IPS-NIHi7 (cell line): Measurements from ENCODE around the gene KTI12.
"Not testable (repeated sequence)": the region's sequence is repeated elsewhere in the genome, so short reads cannot be mapped to it uniquely, and the experiment has no call there.

Experiments
- DNase-seq: peaks from one replicate; pipeline ENCODE4 v3.0.0; 2012; ENCODE audit warnings: mixed read lengths; ENCODE audit errors: extremely low spot score

KTI12 gene

GRCh38 chr1:52033190-52034049 lies at the start of gene KTI12:
Gene KTI12, minus strand, starts transcription at chr1:52033810. Its CDS starts 49 bp downstream, at chr1:52033761.
- DNase-seq, result peak; percentile 90

DNA sequence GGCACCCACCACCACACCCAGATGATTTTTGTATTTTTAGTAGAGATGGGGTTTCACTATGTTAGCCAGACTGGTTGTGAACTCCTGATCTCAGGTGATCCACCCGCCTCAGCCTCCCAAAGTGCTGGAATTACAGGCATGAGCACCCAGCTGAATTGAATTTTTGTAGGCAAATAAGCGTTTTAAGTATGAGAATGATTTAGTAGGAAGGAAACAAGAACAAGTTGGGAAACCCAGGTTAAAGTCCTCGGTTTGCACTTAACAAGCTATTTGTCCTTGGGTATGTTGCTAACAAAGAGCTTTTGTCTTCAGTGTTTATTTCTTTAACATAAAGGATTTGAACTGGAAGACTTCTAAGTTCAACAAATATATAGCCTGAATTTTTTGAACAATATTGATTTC lies 46.4 kb upstream of the KTI12 start:
- DNase-seq, result no peak

GRCh38 chr1:52077277-52077676 lies 43.7 kb upstream of the KTI12 start:
- not testable (repeated sequence) for DNase-seq

GRCh38 chr1:52072291-52072690 lies 38.7 kb upstream of the KTI12 start:
- DNase-seq, result no peak

- DNase-seq, result no peak
Observed at GRCh38 chr1:52070704-52071103, 37.1 kb upstream of the KTI12 start.

- no peak for DNase-seq
Observed at GRCh38 chr1:52063192-52063591, 29.6 kb upstream of the KTI12 start.

DNA sequence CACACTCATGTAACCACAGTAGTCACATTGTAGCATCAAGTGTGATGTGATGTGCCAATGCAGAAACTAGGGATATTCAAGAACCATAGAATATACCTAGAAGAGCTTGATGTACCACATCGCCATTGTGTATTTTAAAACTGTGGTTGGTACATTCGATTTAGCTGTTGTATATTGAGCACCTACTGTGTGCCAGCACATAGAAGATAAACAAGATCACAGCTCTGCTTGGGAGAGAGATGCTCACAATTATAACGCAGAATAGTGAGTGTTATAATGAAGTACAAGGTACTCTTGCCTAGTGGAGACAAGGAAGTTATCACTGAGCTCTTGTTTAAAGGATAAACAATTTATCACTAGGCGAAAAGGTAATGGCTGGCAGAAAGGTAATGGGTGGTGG lies 27.2 kb upstream of the KTI12 start:
- no peak for DNase-seq

DNA sequence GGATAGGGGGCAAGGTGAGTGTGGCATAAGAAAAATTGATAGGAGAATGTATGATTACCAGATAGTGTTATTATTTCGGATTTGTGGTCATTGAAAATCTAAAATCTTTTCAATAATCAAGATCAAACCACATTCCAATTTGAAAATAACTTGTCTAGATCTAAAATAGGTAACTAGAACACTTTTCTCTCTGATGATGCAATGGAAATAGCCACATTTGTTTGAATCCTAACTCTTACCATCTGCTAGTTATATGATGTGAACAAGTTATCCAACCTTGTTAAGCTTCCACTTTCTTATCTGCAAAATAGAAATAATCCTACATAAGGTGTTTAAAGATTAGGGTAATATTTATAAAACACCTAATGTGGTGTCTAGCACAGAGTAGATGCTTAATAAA lies 26.3 kb upstream of the KTI12 start:
- no peak for DNase-seq

DNA sequence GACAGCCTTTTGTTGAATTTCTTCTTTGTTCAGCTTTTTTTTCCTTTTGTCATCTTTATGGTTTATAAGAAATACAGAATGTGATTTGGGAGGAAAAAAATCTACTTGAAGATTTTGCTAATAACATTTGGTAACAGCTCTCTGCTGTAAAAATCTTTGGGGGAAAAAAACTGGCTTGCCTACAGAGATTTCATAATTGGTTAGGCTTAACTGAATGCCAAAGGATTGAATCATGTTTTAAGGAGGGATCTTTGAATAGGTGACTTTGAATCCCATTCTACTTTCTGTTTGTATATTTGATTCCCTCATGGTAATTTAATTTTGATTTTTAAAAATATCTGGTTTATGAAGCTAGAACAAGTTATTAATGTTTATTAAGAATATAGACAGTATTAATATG lies 25.7 kb upstream of the KTI12 start:
- no peak for DNase-seq

DNA sequence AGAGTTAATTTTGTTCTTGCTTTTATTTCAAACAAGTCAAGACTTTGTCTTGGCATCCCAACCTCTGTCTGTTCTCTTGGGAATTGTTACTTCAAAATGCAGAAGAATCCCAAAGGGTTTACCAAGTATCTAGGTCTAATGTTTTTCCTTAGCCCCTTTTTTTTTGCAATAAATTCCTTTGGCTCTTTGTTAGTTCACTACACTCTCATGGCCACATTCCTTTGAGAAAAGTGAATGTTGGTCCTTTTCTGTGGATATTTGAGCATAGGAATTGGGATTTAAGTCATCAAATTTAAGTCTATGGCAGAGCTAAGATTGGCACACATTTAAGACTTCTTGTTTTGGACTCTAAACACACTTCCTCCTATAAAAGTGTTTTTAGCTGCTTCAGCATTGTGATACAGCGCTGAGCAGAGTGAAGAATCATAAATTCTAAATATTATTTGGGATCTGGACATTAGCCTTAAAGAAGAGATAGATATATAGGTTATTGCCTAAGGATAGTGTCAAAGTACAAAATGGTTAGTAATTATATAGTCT lies 24.3 kb upstream of the KTI12 start:
- DNase-seq, result no peak

- no peak for DNase-seq
Observed at GRCh38 chr1:52057255-52057654, 23.6 kb upstream of the KTI12 start.

- DNase-seq, result no peak
Observed at GRCh38 chr1:52056937-52057231, 23.3 kb upstream of the KTI12 start.

GRCh38 chr1:52056163-52056936 lies 22.7 kb upstream of the KTI12 start, which contains the start of gene BTF3L4:
Gene BTF3L4, plus strand, starts transcription at chr1:52056295. Its CDS starts 3,553 bp downstream, at chr1:52059848.
- peak; percentile 95 for DNase-seq

DNA sequence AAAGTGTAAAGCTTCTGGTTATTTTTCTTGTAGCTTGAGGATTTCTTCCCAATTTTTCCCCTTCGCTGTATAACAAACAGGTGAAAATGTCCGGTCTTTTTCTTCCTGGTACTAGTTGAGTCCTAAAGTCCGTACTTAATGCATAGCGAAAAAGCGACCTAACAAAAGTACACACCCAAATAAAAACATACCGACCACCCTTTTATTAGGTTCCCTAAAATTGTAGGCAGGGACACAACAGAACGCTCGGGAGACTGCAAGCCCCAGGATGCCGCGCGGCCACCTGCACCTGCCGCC lies 22.2 kb upstream of the KTI12 start:
- DNase-seq, result no peak

DNA sequence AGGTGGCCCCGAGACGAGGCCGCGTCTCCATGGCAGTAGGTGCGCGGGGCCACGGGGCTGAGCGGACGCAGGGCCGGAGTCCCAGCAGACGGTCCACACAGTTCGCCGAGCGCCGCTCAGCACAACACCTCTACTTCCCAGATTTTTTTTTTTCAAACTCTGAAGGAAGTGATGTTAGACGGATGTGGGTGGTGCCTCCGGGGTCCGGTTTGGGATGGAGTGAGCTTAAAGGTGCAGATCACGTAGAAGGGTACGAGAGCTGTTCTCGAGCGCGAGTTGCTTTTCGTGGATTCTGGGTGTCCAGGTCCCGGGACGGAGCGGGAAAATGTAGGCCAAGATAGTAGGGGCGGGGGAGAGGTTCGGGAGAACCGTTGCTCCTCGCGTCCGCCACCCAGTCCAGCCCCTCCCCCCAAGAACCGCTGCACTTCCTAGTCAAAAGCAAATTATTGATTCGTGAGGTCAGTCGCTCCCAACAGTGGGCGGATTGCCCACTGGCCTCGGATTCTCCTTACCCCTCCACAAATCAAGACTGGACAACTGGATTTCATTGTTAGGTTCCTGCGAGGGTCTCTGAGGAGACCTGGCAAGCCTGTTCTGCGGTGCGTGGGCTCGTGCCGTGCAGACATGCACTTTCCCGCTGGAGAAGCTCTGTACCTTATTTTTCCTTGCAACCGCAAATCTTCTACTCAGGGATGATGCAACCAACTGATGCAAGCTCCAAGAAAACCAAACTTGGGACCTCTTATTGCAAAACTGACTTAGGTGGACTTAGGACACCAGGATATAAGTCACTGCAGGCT lies 21.7 kb upstream of the KTI12 start, which contains the start of gene TXNDC12:
TSS of gene TXNDC12 (minus strand) at position 126 of the 800 bp plus-strand sequence. CDS start at position 31, 95 bp downstream.
- DNase-seq, result peak; percentile 86

GRCh38 chr1:52054496-52055065 lies 21.0 kb upstream of the KTI12 start:
- no peak for DNase-seq

DNA sequence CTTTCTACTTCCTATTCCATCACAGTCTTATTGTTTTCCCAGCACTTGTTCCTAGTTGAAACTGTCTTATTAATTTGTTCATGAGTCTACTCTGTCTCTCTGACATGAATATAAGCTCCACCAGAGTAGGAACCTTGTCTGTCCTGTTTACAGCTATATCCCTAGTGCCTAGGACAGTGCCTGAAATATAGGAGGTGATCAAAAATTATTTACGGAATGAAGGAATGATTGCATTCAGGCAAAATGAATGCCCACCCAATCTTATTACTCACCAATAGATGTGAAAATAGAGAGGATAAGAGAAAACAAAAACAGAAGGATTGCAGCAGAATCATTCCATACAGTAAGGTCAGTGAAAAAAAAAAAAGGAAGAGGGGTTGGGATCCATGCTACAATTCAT lies 20.3 kb upstream of the KTI12 start:
- DNase-seq, result no peak

DNA sequence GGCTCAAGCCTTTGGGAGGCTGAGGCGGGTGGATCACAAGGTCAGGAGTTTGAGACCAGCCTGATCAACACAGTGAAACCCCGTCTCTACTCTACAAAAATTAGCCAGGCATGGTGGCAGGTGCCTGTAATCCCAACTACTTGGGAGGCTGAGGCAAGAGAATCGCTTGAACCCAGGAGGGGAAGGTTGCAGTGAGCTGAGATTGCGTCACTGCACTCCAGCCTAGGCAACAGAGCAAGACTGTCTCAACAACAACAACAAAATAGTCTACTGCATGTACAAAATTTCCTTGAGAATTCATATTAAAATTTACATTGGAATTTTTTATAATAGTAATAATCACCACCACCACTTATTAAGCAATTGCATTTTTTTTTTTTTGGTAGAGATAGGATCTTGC lies 15.7 kb upstream of the KTI12 start:
- DNase-seq, result not testable (repeated sequence)

GRCh38 chr1:52045666-52046195 lies 12.1 kb upstream of the KTI12 start:
- not testable (repeated sequence) for DNase-seq

DNA sequence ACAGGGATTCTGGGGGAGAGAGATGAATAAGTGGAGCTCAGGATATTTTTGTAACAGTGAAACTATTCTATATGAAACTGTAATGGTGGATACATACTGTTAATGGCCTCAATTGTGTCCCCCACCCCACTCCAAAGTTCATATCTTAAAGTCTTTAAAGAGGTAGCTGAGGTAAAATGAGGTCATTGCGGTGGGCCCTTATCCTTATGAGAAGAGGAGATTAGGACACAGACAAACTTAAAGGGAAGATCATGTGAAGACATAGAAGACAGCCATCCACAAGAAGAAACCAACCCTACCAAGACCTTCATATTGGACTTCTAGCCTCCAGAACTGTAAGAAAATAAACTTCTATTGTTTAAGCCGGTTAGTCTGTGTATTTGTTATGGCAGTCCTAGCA lies 11.6 kb upstream of the KTI12 start:
- no peak for DNase-seq

- DNase-seq, result no peak
Observed at GRCh38 chr1:52041551-52042185, 8.1 kb upstream of the KTI12 start.
